ENCODE results near the gene IER5.

The IER5 gene

GRCh38 chr1:181135815-181136737, 47.6 kb downstream of the IER5 start:
- peak; percentile 58 to 65 for DNase-seq

- DNase-seq, result no peak
Measured at GRCh38 chr1:181136738-181137122, 48.2 kb downstream of the IER5 start.

GRCh38 chr1:181137217-181137743, 48.8 kb downstream of the IER5 start:
- no peak for DNase-seq

- no peak for DNase-seq
Measured at GRCh38 chr1:181139631-181140061, 51.1 kb downstream of the IER5 start.

- DNase-seq, result no peak
Measured at GRCh38 chr1:181140398-181140797, 51.9 kb downstream of the IER5 start.

- no peak for DNase-seq
Measured at GRCh38 chr1:181140891-181141290, 52.4 kb downstream of the IER5 start.

GRCh38 chr1:181141431-181141910, 53.0 kb downstream of the IER5 start:
- no peak for DNase-seq
